SK-N-SH treated with all-trans-retinoic acid at 6 μM for 48 hours (cell line): ENCODE measurements around the gene FABP2.
"Not testable (repeated sequence)": the region's sequence is repeated elsewhere in the genome, so short reads cannot be mapped to it uniquely, and the experiment has no call there.

Source experiments
- ZNF565 ChIP-seq: fragments of 450-650 bp; formaldehyde crosslinking; conservative IDR thresholded peaks from 2 replicates; pipeline ENCODE4 v1.5.0; 2020; ENCODE audit warnings: low read depth, mild to moderate bottlenecking, moderate library complexity
- TF ChIP-seq, protein P1 (sequence below): fragments of 250-450 bp; sonication (Bioruptor Pico); IDR thresholded peaks from 2 replicates; pipeline ENCODE4 v1.8.0; 2020; ENCODE audit warnings: mild to moderate bottlenecking, moderate library complexity, borderline replicate concordance

- TF ChIP-seq, protein P1, sequence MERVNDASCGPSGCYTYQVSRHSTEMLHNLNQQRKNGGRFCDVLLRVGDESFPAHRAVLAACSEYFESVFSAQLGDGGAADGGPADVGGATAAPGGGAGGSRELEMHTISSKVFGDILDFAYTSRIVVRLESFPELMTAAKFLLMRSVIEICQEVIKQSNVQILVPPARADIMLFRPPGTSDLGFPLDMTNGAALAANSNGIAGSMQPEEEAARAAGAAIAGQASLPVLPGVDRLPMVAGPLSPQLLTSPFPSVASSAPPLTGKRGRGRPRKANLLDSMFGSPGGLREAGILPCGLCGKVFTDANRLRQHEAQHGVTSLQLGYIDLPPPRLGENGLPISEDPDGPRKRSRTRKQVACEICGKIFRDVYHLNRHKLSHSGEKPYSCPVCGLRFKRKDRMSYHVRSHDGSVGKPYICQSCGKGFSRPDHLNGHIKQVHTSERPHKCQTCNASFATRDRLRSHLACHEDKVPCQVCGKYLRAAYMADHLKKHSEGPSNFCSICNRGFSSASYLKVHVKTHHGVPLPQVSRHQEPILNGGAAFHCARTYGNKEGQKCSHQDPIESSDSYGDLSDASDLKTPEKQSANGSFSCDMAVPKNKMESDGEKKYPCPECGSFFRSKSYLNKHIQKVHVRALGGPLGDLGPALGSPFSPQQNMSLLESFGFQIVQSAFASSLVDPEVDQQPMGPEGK (CRISPR knock-in tag) = not testable (repeated sequence)
- TF ChIP-seq ZNF565 (CRISPR knock-in tag) = not testable (repeated sequence)
Measured at GRCh38 chr4:119366802-119367201, 44.9 kb upstream of the FABP2 start.
